GM18519 (cell line): ENCODE data around the gene JAG2.

Experiments used
- ATAC-seq: cut with Tn5 transposase; IDR thresholded peaks from one replicate; pipeline ENCODE4 v1.9.1; 2021; ENCODE audit warnings: mild to moderate bottlenecking, moderate library complexity; ENCODE audit not compliant: unreplicated experiment, low FRiP score

Gene JAG2

DNA sequence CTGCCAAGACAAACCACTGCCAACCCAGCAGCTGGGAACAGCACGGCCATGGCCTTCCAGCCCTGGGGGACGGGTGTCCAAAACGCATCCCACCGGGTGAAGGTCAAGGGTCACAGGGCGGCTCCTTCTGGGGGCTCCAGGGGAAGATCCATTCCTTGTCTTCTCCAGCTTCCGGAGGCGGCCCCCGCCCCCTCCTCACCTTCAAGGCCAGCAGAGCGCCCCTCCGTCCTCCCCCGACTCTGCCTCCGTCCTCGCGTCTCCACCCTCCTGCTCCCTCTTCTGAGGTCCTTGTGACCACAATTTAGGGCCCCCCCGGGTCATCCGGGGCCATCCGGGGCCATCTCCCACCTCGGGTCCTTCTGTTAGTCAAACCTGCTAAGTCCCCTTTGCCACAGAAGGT is 16.4 kb upstream of the JAG2 start:
- no peak for ATAC-seq

DNA sequence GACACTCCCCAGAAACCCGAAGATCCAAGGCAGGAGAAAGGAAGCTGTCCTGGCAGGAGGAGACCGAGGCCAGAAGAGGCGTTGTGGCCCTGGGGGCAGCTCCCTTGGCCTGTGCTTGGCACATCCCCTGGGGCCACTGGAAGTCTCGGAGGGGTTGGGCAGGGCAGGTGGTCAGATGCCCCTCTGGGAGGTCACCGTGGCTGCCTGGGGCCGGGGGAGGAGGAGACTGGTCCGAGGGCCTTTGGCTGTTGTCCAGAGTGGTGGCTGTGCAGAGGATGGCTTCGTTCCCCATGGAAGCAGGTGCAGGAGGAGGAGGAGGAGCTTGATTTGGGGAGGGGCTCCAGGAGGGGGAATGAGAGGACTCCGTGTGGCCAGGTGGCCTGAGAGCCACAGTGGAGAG is 15.9 kb upstream of the JAG2 start:
- no peak for ATAC-seq

DNA sequence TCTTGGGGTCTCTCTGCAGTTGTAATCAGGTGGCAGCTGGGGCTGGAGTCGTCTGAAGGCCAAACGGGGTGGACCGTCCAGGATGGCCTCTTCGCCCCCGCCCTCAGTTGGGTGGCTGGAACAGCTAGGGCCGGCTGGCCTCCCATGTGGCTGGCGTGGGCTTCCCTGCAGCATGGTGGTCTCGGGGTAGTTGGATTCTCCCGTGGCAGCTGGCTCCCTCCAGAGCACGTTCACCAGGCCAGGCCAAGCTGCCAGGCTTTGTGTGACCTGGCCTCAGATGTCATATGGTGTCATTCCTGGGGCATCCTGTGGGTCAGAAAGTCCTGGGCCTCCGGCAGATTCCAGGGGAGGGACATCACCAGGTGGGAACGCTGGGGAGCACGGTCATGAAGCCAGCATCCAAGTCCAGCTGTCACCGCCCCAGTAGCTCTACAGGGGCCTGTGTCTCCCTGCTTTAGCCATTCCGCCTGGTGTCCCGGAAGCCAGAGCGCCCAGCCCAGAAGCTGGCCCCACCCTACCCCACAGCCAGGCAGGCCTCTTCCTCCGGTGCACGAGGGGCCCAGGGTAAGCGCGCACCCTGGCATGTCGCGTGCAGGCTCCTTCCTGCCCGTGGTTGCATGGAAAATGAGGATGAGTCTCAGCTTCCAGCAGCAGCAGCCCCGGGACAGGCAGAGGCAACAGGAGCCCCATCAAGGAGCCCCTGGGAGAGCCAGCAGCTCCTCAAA is 13.9 kb upstream of the JAG2 start:
- ATAC-seq: no peak

DNA sequence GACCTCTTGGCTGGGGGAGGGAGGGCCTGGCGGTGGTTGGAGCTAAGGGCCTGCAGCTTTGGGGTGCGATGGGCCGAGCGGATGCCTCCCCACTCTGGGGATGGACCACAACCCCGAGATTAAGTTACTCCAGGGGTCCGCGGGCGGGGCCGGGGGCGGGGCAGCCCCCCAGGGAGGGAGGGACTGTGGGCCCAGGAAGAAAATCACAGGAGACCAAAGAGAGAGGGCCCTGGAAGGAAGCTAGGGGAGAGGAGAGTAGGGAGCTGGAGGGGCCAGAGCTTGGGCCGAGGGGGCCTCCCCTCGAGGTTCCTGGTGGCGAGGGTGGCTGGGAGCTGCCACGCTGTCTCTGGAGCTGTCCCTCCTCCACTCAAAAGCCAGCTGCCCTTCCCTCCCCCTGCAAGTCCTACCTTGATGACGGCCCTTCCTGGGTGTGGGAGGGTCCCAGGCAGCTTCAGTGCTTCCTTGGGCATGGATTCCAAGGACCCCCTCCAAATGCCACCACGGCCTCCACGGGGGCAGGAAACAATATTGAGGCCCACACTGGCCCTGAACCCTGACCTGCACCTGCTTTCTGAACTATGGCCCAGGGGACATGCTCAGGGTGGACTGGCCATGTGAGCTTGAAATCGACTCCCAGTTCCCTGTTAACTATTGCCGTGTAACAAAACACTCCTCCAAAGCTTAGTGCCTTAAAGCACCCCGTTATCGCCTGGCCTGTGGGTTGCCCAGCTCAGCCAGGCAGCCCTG is 13.1 kb upstream of the JAG2 start:
- ATAC-seq: no peak

DNA sequence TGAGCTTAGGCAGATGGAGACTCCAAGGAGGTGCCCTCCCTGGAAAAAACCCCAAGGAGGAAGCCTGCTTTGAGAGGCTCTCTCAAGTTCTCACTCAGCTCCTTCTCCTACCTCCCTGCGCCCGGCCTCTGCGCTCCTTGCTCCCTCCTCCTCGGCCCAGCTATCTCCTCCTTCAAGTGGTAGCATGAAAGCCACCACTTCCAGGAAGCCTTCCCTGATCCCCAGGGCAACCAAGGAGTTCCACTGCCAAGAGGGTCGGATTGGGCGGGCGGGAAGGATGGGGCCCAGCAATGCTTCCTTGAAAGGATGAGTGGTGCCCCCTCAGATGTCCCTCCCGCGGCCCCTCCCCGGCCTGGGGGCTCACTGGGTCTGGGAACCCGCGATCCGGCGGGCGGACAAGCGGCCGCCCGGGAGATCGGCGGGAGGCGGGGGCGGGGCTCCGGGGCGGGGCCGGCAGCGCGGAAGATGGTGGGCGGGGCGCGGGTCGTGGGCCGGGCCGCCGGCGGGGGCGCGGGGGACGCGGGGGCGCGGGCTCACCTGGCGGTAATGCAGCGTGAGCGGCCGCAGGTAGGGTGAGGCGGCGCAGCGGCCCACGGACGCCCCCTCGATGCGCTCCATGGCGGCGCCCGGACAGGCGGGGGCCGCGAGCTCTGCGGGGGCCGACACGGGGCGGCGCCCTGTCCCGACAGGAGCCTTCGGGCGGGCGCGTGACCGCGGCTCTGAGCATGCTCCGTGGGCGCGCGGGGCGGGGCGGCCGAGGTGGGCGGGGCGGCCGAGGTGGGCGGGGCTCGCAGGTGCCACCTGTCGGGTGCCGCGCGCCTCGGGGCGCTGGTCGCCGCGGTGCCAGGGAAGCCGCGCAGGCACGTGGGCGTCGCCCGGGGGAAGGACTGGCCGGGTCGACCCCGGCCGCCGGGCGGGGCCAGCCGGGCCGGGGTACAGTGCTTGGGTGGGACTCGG is 12.3 kb upstream of the JAG2 start, which contains the start of gene NUDT14:
Gene NUDT14 (minus strand): TSS at position 721 of the 957 bp plus-strand sequence. CDS start 103 bp downstream, at position 618.
- no peak for ATAC-seq

DNA sequence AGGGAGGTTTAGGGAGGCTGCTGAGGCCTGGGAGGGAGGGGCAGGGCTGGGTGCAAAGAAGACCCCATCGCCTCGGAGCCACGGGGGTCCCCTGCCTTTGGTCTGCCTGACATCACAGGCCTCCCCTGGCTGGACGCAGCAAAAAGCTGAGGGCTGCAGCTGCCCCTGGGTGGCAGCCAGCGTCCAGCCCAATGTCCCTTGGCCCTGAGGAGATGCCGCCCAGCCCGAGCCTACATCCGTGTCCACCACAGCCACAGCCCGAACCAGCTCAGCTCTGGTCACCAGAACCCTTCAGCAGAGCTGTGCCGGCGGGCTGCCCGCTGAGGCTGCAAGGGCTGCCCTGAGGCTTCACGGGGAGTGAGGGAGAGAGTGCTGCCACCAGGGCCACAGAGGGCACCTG is 10.6 kb upstream of the JAG2 start:
- ATAC-seq: no peak

DNA sequence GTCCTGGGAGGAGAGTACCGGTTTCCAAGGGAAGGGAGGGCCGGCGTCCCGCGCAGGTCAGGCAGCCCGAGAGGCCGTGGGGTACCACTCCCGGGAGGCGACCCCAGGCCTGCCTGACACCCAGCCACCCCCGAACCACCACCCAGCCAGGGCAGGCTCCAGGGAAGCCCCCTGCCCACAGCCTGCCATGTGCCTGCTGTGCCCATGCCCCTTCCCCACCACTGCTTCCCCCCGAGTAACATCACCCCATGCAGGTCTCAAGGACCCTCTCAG is 10.2 kb upstream of the JAG2 start:
- ATAC-seq: no peak

GRCh38 chr14:105178069-105178867 is 9.7 kb upstream of the JAG2 start:
- no peak for ATAC-seq

DNA sequence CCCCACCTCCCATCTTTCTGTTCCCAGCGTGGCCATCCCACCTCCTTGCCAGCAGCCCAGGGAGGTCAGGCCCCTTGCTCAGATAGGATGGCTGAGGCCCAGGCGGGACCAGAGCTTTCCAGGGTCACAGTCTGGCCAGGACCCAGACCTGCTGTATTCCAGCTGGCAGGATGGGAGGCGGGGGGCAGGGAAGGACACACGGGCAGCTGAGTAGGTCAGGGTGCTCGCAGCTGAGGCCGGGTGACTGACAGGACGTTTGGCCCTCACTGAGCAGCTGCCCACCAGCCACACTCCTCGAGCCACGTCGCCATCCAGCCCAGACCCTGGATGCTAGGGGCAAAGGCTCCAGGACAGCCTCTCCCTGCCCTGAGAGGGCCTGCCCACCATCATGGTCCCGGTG is 8.5 kb upstream of the JAG2 start:
- no peak for ATAC-seq

GRCh38 chr14:105176513-105176912 is 7.9 kb upstream of the JAG2 start:
- no peak for ATAC-seq

DNA sequence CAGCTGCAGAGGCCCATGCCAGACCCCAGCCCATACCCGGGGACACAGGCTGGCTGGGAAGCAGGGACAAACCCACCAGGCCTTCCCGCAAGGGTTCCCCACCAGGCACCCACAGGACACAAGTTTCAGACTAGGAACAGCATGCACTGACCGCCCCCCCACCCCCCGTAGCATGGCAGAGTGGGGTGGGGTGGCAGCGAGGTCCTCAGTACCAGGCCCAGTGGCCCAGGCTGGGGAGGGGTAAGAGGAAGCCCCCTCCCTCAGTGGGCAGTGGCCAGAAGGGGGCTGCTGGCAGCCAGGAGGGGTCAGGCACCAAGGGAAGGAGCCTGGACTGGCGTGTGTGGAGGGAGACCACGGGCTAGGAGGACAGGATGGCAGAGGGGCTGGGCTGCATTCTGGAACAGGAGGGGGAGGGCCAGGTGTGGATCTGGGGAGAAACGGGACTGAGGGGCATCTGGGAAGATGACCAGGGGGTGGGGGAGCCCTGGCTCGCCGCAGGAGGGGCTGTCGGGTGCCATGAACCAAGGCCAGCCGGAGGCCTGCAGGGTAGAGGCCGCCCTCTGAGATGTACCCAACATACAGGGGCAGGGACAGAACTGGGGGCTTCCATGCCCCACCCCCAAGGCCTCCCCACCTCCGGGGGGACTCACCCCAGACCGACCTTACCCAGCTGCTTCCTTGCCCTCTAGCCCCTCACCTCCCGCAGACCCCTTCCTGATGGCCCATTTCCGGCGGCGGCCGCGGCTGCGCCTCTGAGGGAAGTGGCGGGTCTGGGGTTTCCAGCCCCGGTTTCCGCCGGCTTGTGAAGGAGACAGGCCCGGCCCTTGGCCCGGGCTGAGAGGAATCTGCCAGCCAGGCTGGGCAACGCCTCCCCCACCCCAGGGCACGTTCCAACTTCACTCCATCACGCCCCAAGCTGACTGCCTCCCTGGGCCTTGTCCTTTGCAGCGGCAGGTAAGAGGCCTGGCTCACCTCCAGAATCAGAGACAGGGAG is 5.6 kb upstream of the JAG2 start:
- no peak for ATAC-seq

DNA sequence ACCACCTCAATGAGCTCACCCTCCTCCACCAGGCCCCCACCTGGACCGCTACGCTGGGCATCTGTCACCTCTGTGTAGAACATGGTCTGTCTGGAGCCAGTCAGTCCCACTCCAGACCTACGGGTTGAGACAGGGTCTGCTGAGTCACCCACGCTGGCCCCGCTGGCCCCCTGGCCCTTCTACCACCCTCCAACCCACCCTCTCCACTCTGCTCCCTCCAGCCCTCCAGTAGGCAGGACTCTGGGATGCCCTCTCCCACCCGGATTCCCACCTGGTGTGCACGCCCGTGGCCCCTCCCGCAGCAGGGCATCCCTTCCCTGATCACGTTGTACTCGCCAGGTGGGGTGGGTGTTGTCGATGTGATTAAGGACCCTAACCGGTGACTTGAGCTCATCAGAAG is 4.6 kb upstream of the JAG2 start:
- no peak for ATAC-seq

GRCh38 chr14:105172476-105172875 is 3.9 kb upstream of the JAG2 start:
- no peak for ATAC-seq

DNA sequence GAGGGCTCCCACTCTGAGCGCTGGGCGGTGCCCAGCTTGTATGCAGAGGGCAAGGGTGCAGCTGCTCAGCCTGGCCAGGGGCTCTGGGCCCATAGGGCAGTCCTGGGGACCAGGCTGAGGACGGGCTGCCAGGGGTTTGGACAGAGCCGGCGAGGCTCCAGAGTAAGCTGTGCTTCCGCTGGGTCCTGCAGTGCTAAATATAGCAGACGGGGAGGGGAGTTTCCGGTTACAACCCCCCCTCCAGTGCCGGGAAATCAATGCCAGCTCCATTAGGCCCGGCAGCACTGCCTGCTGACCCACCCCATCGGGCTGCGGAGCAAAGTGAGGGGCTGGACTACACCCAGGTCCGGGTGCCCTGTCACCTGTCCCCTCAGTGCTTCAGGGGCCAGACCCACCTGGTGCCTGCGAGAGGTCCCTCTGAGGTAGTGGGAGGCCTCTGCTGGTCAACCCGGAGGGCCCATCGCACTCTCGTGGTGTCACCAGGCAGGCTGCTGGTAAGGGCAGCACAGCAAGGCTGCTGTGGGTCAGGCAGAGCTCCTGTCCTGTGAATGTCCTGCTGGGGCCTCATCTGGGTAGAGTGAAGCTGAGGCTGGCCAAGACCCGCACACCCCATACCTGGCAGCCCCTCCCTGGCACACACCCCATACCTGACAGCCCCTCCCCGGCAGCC is 2.6 kb upstream of the JAG2 start:
- no peak for ATAC-seq

GRCh38 chr14:105169776-105170655 is 1.4 kb upstream of the JAG2 start:
- no peak for ATAC-seq

- no peak for ATAC-seq
These were observed 467 bp upstream of the JAG2 start for GRCh38 chr14:105168979-105169507.

DNA sequence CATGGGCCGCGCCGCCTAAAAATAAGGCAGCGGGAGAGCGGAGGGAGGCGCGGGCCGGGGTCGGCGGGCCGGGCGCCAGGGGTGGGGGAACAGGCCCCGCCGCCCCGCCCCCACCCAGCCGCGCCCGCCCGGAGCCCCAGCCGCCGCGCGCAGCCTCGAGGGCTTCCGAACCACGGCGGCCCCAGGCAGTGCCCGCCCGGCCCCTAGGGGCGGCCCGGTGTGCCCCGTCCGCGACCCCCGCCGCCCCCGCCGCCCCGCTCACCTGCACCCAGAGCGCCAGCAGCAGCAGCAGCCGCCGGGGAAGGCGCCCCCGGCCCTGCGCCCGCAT is 519 bp downstream of the JAG2 start:
- no peak for ATAC-seq
